ENCODE measurements around the gene SNRNP40. TPM values are rescaled to one million over a fixed set of nuclear protein-coding genes. Genes with fewer than 3 reads are reported as not detected.

SNRNP40 gene
- total and polyA plus RNA-seq, 2 experiments from 2014 or later: 90.0 to 135 TPM

DNA sequence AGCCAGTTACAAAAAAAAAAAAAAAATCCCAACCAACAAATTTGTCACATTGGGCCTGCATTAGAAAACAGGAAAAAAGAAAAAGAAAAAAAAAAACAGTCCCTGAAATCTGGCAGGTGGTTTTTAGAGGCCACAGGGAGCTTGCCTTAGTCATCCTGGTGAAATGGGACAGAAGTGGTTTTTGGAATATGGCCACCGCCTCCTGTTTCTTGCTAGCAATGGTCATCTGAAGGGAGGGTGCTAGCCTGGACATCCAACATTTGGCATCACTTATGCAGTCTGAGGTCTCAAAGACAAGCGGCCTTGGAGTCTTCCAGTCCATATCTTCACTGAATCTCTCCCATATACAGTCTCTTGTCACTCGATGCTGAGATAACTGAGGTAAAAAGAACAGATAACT, 36.8 kb downstream of the SNRNP40 start (continued):
- TF ChIP-seq CTCF (conservative IDR thresholded peaks at IDR 0.05; ENCODE audit: low read depth in 2 of 2) (no peak), POLR2AphosphoS5 (IDR thresholded peaks at IDR 0.05; ENCODE audit: low read depth) (no peak), EZH2phosphoT487 (IDR thresholded peaks at IDR 0.05; ENCODE audit: unreplicated experiment) (no peak), JUNB (IDR thresholded peaks at IDR 0.05; ENCODE audit: unreplicated experiment) (no peak), REST (IDR thresholded peaks at IDR 0.05; ENCODE audit: unreplicated experiment) (no peak), NANOG (IDR thresholded peaks at IDR 0.05; ENCODE audit: borderline replicate concordance) (no peak)

DNA sequence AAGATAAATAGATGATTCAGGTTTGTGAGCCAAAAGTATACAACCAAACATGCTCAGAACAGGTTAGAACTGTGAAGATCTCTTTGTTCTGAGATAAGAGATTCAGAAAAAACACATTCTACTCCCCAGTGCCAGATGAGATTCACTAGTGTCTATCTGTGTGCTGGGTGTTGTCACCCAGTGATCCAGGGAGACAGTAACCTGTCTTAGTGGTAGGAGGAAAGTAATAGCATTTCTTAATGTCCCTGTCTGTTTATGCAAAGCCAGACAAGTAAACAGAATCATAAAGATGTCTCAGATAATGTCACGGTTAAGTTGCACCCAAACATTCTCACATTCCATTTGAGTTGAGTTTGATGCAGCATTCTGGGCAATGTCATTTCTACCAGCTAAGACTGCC, 38.0 kb downstream of the SNRNP40 start:
- Histone ChIP-seq H2AFZ (no peak overlapping the region), H3F3A (replicated peaks; ENCODE audit: low read depth) (peaks cover 11% of the 10 kb centered on the region), H3K27ac (ENCODE audit: low read depth) (no peak overlapping the region), H3K79me2 (replicated peaks; ENCODE audit: insufficient read depth) (no peaks in the 10 kb centered on the region), H4K20me1 (replicated peaks; ENCODE audit: insufficient read depth) (0 out of 2 replicates have a peak, but pooled peaks cover 3% of the 10 kb centered on the region), H3K9me2 (ENCODE audit: insufficient read depth) (no peaks in the 10 kb centered on the region), H3K4me2 (no peak overlapping the region), H3K27me3 (ENCODE audit: insufficient read depth) (no peaks in the 10 kb centered on the region), H3K4me1 (ENCODE audit: insufficient read depth) (no peaks in the 10 kb centered on the region), H3K4me3 (no peak overlapping the region), H3K36me3 (ENCODE audit: insufficient read depth) (peaks cover 47% of the 10 kb centered on the region)
- peaks cover 53% of the 10 kb centered on the region for H3K36me3 Mint-ChIP-seq (ENCODE audit: low read depth)
- no peak for TF ChIP-seq CREB1 (CRISPR knock-in tag; IDR thresholded peaks at IDR 0.05; ENCODE audit: low read depth)
- ATAC-seq (no peak), DNase-seq (ENCODE audit: low spot score) (no peak)
- no peak overlapping the region for H3K4me3 Mint-ChIP-seq
- H3K27ac Mint-ChIP-seq: no peak overlapping the region
- H3K27me3 Mint-ChIP-seq (ENCODE audit: insufficient read depth, low read depth, poor library complexity): peaks cover under 1% of the 10 kb centered on the region
- no peaks in the 10 kb centered on the region for H3K9me3 Mint-ChIP-seq
- H3K4me1 Mint-ChIP-seq: no peaks in the 10 kb centered on the region; the same call in 2 of the 3 replicates

GRCh38 chr1:31257213-31257612, 39.4 kb downstream of the SNRNP40 start:
- no peak overlapping the region for H3K4me3 Mint-ChIP-seq
- DNase-seq (ENCODE audit: low spot score) (no peak), ATAC-seq (no peak)
- Histone ChIP-seq H3K27me3 (ENCODE audit: insufficient read depth) (no peaks in the 10 kb centered on the region), H4K20me1 (replicated peaks; ENCODE audit: insufficient read depth) (0 out of 2 replicates have a peak, but pooled peaks cover 3% of the 10 kb centered on the region), H3K36me3 (ENCODE audit: insufficient read depth) (peaks cover 43% of the 10 kb centered on the region), H3K4me2 (no peak overlapping the region), H3F3A (replicated peaks; ENCODE audit: low read depth) (peaks cover 11% of the 10 kb centered on the region), H3K9me2 (ENCODE audit: insufficient read depth) (no peaks in the 10 kb centered on the region), H2AFZ (no peak overlapping the region), H3K4me1 (ENCODE audit: insufficient read depth) (no peaks in the 10 kb centered on the region), H3K27ac (ENCODE audit: low read depth) (no peak overlapping the region), H3K79me2 (replicated peaks; ENCODE audit: insufficient read depth) (no peaks in the 10 kb centered on the region), H3K4me3 (no peak overlapping the region)
- no peak overlapping the region for H3K27ac Mint-ChIP-seq
- H3K4me1 Mint-ChIP-seq: no peaks in the 10 kb centered on the region; the same call in 2 of the 3 replicates
- peaks cover 42% of the 10 kb centered on the region for H3K36me3 Mint-ChIP-seq (ENCODE audit: low read depth)
- TF ChIP-seq ZNF462 (CRISPR knock-in tag; IDR thresholded peaks at IDR 0.05): no peak
- TF ChIP-seq ZNF331 (CRISPR knock-in tag; IDR thresholded peaks at IDR 0.05; ENCODE audit: low read depth): no peak
- no peak for TF ChIP-seq EZH2 (IDR thresholded peaks at IDR 0.05; ENCODE audit: low read depth, unreplicated experiment)
- H3K27me3 Mint-ChIP-seq (ENCODE audit: insufficient read depth, low read depth, poor library complexity): peaks cover 1% of the 10 kb centered on the region
- H3K9me3 Mint-ChIP-seq: no peaks in the 10 kb centered on the region
